Inflammatory macrophage (primary cell): ENCODE data around the gene CCDC170.
A peak's percentile ranks its signal among the peaks of the same experiment; 100 is the strongest.

Experiments
- DNase-seq, 2 donors: peaks; one replicate each; pipeline ENCODE4 v3.0.0-alpha.2; 2020 to 2022

Gene CCDC170

DNA sequence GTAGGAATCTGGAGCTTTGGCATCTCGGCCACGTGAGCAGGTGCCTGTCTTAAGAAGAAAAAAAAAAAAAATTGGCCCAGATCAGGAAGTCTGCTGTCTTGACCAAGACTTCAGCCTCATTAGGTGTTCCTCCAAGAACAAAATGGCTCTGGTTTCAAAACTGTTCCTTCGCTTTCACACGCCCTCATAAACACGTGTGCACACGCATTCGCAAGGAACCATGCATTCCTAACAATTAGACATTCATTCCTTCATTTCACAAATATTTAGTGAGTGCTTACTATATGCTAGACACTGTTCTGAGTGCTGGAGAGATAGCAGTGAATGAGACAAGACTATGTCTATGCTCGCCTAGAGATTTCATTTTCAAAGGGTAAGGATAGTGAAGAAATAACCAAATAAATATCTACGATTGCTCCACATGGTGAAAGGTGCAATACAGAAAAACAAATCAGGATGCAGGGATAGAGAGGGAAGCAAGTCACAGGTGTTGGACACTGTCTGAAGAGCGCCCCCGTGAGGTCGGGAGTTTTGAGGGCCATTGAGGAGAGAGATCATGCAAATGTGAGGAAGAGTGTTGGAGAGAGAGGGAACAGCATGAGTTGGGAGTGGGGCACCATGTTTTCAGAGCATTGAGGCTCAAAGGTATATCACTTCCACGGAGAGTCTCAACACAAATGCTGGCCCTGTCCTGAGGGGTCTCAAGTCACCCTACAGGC is 53.3 kb downstream of the CCDC170 start:
- no peak for DNase-seq

DNA sequence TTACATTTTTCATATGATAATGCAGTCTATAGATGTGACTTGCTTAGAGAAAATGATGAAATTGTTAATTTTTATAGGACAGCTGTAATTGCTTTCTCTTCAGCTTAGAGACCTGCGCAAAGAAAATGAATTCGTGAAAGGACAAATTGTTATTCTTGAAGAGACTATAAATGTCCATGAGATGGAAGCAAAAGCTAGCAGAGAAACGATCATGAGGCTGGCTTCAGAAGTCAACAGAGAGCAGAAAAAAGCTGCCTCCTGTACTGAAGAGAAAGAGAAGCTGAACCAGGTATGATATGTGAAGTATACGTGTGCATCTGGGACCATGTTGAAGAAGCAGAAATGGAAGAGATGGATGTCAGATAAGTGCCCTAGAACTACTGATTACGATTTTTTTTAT is 54.4 kb downstream of the CCDC170 start:
- DNase-seq = no peak

DNA sequence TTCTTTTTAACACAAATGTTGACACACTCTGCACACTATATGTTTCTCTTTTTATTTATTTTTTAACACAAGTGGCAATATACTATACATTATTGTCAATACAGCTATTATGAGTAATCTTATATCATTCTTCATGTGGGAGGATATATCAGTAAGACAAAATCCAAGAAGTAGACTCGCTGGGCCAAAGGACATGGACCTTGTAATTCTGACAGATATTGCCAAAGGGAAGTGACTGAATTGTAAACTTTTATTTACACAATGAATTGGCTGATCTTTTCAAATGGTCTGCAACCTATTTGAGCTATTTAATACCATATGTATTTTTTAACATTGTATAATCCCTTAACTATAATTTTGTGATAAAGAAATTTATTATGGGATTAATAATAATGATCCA is 56.0 kb downstream of the CCDC170 start:
- peak; percentile 35 to 42 for DNase-seq

DNA sequence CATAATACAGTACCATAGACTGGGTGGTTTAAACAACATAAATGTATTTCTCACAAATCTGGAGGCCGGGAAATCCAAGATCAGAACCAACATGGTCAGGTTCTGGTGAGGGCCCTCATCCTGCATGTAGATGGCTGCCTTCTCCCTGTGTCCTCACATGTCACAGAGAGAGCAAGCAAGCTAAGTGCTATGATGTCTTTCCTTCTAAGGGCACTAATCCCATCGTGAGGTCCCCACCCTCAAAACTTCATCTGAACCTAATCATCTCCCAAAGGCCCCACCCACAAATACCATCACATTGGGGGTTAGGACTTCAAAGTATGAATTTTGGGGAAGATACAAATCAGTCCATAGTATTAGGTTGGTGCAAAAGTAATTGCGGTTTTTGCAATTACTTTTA is 56.8 kb downstream of the CCDC170 start:
- DNase-seq = no peak

DNA sequence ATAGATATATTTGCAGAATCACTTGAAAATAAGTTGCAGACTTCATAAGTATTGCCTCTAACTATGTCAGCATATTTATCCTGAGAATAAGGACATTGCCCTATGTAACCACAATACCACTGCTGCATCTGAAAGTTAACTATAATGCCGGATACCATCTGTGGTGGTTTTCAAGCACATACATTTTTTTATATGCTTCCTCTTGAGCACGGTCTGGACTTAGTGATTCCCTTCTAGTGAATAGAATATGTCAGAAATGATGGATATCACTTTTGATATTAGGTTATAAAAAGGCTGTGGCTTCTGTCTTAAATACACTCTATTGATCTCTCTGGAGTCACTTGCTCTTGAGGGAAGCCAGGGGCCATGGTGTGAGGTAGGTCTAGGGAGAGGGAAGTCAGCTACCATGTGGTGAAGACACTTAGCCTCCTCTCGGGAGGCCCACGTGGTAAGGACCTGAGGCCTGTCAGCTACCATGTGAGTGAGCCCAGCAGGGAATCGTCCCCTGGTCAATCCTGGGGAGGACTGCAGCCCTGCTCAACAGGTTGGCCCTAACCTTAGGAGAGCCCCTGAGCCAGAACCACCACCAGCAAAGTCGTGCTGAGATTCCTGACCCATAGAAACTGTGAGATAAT is 57.5 kb downstream of the CCDC170 start:
- no peak for DNase-seq

DNA sequence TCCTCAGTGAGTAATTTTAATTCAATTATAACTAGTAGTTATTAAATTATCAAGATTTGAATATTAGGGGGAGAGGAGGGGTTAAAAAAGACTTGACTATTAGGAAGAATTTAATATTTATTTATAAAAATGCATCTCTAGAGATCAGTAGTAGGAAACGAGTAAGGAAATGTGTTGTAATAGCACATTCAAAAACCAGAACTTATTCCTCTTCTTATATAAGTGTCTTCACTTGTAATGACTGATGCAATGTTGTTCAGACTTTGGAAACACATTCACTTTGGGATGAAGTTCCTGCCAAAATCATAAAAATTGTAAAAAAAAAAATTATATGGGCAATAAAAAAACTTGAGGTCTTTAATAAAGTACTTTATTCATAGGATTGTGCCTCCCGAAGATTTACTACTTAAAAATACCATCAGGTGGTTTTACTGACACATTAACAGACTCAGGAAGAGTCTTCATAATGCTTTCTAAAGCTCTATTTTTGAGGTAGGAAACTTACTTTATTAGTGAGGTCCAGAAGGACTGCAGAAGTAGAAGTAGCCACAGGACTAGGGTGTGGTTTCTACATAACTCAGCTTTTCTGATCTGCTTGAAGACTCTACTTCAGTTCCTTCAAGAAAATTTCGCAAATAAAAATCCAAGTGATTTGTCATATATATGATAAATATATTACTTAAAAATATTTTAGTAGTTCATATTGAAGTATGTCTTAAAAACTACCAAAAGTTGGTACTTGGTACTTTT is 59.8 kb downstream of the CCDC170 start:
- peak; percentile 45 to 86 for DNase-seq

DNA sequence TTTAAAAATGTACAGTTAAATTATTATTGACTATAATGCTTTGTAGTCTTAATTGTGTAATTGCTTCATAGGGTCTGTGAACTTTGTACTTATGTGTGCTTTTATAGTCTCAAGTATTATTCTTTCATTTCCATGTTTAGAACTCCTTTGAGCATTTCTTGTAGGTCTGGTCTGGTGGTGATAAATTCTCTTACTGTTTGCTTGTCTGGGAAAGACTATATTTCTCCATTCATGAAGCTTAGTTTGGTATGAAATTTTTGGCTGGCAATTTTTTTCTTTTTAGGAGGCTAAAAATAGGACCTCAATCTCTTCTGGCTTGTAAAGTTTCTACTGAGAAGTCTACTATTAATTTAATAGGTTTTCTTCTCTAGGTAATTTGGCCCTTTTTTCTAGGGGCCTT is 67.4 kb downstream of the CCDC170 start:
- DNase-seq = no peak

DNA sequence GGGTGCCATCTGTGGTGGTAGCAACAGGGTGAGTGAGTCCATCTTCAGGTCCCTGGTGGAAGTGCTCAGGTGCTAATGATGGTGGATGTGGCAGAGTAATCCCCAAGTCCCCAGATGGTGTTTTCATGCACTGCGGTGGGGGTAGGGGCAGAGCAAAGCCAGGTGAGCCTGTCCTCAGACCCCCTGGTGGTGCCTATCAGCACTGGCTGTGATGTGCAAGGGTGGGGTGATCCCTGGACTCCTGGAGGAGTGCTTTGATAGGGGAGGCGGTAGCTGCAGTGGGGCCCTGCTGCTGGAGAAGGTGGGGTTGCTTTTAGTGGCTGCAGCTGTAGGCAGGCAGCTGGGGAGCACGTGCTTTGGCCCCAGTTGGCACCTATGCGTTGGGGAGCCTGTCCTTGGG is 70.8 kb downstream of the CCDC170 start:
- no peak for DNase-seq

DNA sequence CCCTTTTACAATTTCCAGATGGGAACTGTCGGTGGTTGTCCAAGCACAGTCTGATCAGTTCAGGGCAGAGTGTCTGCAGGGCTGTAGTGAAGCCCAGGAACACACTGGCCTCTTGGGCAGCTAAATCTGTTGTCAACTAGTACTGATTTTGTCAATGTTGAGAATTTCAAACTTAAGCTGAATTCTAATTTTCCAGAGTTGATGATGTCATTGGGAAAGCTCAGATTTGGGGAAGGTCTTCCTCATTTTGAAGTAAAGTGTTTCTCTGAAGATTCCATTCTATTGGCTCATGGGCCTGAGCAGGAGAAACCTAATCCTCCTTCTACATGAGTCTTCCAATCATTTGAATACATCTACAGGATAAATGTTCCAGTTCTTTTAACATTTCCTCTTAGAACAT is 72.1 kb downstream of the CCDC170 start:
- DNase-seq = no peak

DNA sequence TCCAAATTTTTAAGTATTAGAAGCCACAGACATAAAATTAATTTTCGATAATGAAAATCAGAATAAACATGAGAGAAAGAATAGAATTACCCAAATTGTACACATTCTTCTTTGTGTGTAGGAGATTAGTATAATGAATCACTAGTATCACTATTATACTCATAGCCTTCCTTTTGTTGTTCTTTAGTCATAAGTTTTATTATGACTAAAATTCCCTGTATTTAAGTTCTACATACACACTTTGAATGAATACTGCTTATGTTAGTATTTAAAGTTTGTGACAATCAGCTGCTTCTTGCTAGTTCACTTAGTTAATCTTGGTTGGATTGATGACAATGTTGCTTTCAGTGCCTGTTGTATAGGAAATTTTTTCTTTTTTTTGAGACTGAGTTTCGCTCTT is 72.7 kb downstream of the CCDC170 start:
- no peak for DNase-seq

DNA sequence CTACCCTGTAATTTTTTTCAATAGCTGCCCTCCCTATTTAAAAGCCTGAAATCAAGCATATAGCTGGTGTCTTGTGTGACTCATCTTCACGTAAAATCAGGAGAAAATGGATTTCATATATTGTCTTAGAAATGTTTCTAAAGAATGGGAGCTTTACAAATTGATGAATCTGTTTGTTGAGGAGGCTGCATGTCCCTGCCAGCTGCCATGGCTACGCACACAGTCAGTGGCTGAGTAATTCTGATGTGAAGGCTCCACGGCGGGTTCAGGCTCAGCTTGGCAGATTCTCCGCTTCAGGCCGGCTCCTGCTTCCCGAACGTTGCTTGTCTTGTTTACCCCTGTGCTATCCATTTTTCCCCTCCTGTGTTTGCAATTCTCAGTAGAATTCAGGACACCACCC is 82.8 kb downstream of the CCDC170 start:
- DNase-seq = no peak

DNA sequence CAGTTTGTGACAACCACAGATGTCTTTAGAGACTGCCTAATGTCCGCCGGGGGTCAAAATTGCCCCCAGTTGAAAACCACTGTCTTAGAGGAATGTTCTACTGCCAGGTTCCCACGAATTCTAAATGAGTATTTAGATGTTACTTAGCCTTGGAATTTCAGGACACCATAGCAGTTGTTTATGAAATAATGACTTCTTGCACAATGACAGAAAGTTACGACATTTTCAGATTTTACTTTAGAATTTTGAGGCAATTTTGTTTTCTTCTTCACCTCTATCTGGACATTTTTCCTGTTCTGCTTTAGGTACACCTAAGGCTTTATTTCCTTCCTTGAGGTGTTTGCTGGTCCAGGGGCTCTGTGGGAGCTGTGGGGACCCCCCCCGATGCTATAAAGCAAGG is 83.4 kb downstream of the CCDC170 start:
- DNase-seq = peak in 1 of 2 donors; percentile 18

DNA sequence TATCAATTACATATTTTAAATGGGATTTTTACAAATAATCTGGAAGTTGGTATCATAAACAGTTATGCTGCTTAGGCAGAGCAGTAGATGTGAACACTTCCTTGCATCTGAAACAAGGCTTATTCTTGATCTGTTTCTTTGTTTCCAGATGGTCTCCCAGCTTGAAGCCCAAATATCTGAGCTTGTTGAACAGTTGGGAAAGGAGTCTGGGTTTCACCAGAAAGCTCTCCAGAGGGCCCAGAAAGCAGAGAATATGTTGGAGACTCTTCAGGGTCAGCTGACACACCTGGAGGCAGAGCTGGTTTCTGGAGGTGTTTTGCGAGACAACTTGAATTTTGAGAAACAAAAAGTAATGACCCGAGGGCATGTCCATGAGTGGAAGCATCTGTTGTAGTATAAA is 91.9 kb downstream of the CCDC170 start:
- DNase-seq = no peak

DNA sequence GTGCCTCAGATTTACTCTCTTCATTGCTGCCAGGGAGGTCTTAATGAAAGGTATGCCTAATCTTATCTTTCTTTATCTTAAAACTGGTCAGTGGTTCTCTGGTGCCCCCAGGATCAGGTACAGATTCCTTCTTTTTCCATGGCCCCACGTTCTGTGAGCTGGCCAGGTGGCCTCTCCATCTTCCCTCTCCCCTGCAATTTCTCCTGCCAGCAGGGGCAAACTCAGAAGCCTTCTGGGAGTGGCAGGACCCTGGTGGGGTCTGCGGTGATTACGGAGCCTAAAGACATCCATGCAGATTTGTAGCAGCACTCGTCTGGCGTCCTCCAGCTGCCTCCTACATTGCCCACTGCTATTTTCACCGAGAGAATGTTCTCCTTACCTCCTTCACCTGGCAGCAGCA is 95.8 kb downstream of the CCDC170 start:
- no peak for DNase-seq

DNA sequence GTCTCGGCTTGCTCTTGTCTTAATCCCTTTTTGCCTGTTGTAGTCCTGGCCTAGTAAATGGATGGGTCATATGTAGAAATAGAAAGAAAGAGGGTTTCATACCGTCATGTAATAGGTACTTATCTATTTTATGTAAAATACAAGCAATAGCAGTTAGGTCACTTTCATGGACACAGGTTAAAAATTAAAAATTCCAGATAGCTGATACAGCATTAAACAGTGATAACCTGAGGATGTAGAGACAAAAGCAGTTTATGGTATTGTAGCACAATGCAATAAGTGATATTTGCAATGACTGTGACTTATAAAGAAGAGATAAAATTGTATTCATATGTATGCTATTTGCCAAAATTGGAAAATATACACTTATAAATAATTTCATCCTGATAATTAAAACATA is 96.9 kb downstream of the CCDC170 start:
- DNase-seq = no peak

DNA sequence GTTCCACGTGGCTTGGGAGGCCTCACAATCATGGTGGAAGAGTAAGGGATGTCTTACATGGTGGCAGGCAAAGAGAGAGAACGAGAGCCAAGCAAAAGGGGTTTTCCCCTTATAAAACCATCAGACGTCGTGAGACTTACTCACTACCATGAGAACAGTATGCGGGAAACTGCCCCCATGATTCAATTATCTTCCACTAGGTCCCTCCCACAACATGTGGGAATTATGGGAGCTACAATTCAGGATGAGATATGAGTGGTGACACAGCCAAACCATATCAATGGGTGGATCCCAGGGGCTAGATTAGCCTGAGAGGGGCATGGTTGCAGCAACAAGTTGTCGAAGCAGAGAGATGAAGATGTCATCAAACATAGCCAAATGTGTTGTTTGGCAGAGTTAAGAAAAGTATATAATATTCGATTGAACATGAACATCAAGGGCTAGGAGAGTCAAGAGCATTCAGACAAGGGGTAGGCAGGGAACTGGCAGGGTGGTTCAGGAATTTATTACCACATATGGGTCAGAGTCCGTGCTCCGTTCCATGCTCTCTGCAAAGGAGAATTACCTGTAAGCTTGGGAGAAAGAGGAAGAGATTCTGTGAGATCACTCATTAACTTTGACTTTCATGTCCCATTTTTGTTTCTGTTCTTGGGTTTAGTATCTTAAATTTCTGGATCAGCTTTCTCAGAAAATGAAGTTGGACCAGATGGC is 98.8 kb downstream of the CCDC170 start:
- no peak for DNase-seq

DNA sequence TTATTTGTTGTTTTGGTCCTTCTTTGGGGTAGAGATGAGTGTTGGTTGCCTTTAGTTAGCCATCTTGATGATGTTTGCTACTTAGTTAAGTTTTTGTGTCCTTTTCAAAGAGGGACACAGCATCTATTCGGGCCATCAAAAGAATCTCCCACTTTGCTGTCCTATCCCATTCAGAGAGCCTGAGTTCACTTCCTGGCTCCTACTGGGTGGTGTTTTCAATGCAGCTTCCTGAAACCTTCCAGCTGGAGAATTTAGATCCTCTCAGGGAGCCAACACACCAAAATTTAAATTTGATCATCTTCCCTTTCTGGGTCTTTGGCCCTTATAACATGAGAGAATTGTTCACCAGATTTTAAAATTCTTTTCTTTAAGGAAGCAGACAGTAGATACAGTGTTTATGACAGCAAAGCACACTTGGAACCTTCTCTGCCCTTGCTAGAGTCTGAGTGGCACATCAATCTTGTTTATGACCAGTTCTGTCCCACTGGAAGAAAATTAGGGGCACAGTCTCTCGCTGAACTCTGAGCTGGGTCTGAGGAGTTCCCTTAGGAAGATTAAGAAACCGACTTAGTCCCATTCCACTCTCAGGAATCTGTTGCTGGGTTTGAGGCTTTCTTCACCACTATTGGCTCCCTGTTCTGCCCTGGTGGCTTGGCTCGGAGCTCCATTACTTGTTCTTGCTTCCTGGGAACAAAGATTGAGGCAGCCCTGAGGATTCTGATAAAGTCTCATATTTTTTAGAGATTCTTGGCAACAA is 115.5 kb downstream of the CCDC170 start:
- DNase-seq = no peak

DNA sequence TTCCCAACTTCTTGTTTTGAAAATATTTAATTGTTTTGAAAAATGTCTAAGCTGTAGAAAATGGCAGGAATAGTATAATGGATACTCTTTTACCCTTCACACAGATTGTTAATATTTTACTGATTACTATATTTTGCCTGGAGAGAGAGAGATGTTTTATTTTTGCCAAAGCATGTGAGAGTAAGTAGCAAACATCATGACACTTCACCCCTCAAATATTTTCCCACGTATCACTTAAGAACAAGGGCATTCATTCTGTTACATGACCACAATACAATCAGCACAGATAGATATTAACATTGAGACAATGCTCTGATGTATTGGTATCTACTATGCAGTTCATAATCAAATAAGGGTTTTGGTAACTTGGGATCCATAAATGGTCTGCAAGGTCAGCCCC is 116.5 kb downstream of the CCDC170 start:
- DNase-seq = no peak

DNA sequence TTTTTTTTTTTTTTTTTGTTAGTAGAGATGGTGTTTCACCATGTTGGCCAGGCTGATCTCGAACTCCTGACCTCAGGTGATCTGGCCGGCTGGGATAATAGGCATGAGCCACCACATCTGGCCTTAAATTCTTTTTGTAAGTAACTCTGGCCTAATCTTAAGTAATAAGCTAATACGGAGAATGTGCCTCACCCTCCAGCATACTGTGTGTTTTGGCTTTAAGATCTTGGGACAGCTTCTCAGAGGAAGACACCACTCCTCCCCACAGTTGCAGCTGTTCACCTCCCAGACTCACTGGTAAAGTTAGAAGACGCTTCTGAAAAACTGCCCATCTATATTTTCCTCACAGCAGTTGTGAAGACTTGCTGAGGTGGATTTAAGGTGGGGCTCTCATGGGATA is 120.8 kb downstream of the CCDC170 start:
- no peak for DNase-seq

DNA sequence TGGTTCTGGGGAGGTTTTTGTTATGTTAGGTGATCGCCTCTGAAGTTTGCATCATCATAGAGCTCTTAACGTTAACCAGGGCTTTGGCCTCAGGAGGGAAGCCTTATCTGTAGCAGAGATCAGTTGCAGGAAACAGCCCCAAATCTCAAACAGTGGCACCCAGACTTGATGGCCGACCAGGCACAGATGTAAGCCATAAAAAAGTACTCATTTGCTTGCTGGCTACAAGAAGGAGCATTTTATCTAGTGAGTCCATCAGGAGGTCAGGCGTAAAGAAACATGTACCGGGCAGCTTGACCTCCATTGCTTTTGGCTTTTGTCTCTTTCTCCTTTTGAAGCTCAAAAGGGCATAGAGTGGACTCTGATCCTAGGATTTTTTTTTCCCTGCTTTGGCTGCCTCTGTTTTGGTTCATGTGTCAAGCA is 122.3 kb downstream of the CCDC170 start:
- DNase-seq = no peak

DNA sequence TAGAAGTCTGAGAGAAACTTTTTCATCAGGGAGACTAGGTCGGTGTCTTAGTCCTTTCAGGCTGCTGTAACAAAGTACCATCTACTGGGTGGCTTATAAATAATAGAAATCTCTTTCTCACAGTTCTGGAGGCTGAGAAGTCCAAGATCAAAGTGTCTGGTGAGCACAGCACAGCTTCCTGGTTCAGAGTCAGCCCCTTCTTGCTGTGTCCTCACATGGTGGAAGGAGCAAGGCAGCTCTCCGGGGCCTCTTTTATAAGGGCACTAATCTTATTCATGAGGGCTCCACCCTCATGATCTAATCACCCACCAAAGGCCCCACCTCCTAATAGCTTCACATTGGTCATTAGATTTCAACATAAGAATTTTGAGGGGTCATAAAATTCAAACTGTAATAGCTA is 122.8 kb downstream of the CCDC170 start:
- DNase-seq = no peak

DNA sequence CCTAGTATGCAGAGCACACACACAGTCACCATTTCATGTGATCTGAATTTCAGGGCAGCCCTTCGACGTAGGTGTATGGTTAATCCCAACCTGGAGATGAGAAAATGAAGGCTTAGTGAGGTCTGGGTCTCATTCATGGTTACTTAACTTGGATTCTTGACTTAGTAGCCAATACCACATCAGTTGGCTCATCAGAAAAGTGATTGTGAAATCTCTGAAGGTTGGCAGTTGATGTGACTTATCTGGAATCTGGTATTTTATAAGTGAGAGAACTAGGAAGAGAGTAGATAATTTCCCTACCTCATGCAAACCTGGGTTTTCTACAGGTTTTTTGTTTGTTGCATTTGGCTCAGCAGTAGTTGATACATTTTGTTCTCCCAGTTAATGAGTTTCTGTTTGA is 123.7 kb downstream of the CCDC170 start:
- no peak for DNase-seq

DNA sequence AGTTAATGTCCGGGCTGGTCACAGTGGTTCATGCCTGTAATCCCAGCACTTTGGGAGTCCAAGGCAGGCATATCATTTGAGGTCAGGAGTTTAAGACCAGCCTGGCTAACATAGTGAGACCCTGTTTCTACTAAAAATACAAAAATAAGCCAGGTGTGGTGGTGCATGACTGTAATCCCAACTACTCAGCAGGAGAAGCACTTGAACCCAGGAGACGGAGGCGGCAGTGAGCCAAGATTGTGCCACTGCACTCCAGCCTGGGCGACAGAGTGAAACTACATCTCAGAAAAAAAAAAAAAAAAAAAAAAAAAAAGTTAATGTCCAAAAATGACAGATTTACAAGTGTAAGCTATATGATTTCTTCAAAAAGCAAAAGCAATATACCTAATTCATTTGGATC is 124.9 kb downstream of the CCDC170 start:
- DNase-seq = no peak
